GM12865 (cell line): Measurements from ENCODE around the gene PREX1.
"Not testable (repeated sequence)": the region's sequence is repeated elsewhere in the genome, so short reads cannot be mapped to it uniquely, and the experiment has no call there.

ENCODE experiments used
- DNase-seq: peaks from one replicate; pipeline ENCODE4 v3.0.0; 2010; ENCODE audit warnings: low read depth
- H3K4me3 ChIP-seq: 2 replicates; pipeline ENCODE4 v1.5.1; 2011; ENCODE audit warnings: mild to moderate bottlenecking, low read depth, low read length, control low read depth
- TF ChIP-seq, protein P1 (sequence below): IDR thresholded peaks from 2 replicates; pipeline ENCODE4 v1.5.1; 2011; ENCODE audit warnings: low read length, control low read depth, low read depth, inconsistent platforms; ENCODE audit not compliant: insufficient read depth; ENCODE audit errors: missing control alignments

The PREX1 gene, protein sequence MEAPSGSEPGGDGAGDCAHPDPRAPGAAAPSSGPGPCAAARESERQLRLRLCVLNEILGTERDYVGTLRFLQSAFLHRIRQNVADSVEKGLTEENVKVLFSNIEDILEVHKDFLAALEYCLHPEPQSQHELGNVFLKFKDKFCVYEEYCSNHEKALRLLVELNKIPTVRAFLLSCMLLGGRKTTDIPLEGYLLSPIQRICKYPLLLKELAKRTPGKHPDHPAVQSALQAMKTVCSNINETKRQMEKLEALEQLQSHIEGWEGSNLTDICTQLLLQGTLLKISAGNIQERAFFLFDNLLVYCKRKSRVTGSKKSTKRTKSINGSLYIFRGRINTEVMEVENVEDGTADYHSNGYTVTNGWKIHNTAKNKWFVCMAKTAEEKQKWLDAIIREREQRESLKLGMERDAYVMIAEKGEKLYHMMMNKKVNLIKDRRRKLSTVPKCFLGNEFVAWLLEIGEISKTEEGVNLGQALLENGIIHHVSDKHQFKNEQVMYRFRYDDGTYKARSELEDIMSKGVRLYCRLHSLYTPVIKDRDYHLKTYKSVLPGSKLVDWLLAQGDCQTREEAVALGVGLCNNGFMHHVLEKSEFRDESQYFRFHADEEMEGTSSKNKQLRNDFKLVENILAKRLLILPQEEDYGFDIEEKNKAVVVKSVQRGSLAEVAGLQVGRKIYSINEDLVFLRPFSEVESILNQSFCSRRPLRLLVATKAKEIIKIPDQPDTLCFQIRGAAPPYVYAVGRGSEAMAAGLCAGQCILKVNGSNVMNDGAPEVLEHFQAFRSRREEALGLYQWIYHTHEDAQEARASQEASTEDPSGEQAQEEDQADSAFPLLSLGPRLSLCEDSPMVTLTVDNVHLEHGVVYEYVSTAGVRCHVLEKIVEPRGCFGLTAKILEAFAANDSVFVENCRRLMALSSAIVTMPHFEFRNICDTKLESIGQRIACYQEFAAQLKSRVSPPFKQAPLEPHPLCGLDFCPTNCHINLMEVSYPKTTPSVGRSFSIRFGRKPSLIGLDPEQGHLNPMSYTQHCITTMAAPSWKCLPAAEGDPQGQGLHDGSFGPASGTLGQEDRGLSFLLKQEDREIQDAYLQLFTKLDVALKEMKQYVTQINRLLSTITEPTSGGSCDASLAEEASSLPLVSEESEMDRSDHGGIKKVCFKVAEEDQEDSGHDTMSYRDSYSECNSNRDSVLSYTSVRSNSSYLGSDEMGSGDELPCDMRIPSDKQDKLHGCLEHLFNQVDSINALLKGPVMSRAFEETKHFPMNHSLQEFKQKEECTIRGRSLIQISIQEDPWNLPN (N-terminal part only)

DNA sequence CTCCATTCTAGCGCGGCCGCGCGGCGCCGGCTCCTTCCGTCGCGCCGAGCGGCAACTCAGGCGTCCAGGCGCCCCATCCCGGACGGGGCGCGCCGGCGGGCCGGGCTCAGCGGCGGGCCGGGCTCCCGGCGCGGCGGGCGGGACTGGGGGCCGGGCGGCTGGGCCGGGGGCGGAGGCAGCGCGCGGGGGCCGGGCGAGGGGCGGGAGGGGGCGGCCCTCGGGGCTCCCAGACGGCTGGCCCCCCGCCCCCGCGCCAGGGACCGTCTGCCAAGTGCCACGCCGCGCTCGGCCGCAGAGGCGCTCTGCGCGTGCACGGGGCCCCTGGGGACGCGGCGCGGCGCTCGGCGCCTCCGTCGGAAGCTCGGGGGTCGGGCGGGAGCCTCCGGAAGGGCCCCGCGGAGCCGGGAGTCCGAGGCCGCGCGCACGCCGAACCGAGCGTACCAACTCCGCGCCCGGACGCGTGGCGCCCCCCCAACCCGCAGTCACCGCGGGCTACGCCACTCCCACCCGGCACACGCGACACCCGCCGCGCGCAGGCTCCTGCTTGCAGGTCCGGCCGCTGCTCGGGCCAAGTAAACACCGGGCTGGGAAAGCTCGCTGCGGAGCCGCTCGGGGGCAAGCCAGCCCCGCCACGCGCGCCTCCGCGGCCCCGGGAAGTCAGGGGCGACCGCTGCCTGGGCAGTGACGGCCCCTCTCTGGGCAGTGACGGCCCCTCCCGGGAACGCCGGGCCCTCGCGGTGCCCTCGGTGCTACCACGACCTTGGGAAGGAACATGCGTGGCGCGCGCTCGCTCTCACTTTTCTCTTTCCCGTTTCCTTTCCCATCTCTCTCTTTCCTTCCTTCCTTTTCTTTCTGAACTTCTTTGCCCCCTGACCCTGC, at the start of gene PREX1:
PREX1 (minus strand) TSS at position 145 of the 879 bp plus-strand sequence; CDS start at position 6, 139 bp downstream.
- peak within 1 kb of the TSS; percentile 91 for H3K4me3 ChIP-seq
- TF ChIP-seq, protein P1, sequence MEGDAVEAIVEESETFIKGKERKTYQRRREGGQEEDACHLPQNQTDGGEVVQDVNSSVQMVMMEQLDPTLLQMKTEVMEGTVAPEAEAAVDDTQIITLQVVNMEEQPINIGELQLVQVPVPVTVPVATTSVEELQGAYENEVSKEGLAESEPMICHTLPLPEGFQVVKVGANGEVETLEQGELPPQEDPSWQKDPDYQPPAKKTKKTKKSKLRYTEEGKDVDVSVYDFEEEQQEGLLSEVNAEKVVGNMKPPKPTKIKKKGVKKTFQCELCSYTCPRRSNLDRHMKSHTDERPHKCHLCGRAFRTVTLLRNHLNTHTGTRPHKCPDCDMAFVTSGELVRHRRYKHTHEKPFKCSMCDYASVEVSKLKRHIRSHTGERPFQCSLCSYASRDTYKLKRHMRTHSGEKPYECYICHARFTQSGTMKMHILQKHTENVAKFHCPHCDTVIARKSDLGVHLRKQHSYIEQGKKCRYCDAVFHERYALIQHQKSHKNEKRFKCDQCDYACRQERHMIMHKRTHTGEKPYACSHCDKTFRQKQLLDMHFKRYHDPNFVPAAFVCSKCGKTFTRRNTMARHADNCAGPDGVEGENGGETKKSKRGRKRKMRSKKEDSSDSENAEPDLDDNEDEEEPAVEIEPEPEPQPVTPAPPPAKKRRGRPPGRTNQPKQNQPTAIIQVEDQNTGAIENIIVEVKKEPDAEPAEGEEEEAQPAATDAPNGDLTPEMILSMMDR, result no peak

DNA sequence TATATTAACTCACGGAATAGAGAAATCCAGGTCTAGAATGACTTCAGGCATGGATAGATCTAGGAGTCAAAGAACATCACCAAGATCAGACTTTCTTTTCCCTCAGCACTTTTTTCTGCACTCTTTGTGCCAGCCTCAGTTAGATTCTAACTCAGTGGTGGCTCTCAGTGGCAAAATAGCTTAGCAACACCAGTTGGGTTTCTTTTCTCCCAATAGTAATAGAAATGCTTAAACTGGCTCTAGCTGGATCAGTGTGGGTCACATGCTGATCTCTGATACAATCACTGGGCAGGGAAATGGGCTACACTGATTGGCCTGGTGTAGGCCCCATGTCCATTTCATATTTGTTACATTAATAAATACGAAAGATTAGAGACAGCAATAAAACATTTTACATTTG, 49.5 kb upstream of the PREX1 start:
- H3K4me3 ChIP-seq, result no peak overlapping the region
- TF ChIP-seq, protein P1, result no peak
- DNase-seq, result no peak

More for the DNA sequence above, at the start of gene PREX1:
- peak; percentile 97 for DNase-seq

DNA sequence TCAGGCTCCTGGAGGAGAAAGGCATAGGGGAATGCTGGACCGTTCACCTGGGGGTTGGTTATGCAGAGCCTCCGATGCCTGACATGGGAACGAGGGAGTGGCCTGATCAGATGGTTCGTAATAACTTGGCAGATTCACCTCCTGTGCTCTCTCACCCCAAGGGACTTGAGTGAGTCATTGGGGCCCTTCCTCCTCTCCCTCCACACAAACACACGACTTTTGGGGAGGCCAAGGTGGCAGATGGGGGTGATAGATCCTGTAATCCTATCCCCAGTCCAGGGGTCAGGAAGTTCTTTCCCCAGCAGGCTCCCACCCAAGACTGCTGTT, 48.1 kb upstream of the PREX1 start:
- TF ChIP-seq, protein P1, result no peak
- DNase-seq, result peak; percentile 36
- no peak overlapping the region for H3K4me3 ChIP-seq

DNA sequence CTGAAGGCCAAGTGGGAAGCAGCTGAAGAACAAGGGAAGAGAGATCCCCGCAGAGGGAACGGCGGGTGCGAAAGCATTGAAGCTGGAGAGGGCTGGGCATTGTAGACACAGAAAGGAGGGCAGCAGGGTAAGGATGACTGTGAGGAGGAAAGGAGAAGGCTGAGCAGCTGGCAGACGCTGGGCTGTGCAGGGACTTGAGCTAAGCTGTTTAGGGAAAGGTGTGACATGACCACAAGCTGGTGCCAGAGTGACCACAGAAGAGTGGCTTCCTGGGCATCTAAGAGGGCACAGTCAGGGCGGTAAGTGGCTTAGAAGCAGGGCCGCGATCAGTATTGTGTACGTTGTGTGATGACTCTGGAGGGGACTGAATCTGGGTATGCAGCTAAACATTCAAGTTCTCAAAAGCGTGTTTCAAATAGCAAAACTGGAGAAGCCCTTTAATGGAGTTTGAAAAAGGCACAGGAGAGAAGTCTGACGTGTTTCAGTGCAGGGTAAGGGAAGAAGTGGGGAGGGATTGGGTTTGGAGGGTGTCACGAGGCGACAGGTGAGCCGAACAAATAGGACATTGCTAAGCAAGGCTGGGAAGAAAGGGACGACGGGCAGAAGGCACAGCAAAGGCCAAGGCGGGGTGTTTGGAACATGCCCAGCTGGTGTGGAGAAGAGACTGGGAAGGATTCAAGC, 47.6 kb upstream of the PREX1 start:
- DNase-seq, result no peak
- TF ChIP-seq, protein P1, result no peak
- H3K4me3 ChIP-seq, result no peak overlapping the region

DNA sequence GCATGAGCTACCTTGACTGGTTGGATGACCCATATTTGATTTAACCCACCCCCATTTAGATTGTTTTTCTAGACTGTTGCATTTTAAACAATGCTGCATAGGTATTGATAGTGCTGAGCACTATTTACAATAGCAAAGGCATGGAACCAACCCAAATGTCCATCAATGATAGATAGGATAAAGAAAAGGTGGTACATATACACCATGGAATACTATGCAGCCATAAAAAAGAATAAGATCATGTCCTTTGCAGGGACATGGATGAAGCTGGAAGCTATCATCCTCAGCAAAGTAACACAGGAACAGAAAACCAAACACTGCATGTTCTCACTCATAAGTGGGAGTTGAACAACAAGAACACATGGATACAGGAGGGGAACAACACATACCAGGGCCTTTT, 41.6 kb upstream of the PREX1 start:
- H3K4me3 ChIP-seq, DNase-seq: not testable (repeated sequence)

DNA sequence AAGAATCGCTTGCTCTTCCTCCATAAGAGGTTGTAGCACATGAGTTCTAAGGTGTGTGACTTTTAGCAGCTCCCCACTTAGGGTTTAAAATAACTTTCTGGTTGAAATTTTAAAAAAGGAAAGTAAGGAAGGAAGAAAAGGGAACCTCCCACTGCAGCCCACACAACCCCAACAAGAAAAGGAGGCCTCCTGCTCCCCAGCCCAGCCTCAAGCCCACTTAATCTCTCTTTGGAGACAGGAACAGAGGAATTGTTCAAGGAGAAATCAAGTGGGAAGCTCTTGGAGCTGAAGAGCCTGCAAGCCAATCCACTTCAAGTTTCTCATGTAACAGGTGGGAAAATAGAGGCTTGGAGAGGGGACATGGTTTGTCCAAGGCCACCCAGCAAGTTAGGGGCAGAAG, 39.1 kb upstream of the PREX1 start:
- TF ChIP-seq, protein P1, result no peak
- H3K4me3 ChIP-seq, result no peak overlapping the region
- no peak for DNase-seq
